Pancreas (tissue), 10 donors: ENCODE results near the gene BCL11A. TPM values are rescaled to one million over a fixed set of nuclear protein-coding genes. Genes with fewer than 3 reads are reported as not detected.
A peak's percentile ranks its signal among the peaks of the same experiment; 100 is the strongest.

Experiments used
- ATAC-seq, 4 donors: fragments of 200-7000 bp; cut with Tn5 transposase; one replicate each; pipeline versions ENCODE4 v1.8.0 to v1.9.1; 2020; ENCODE audit warnings: mild to moderate bottlenecking in 4 of 4, moderate library complexity in 4 of 4
- DNase-seq, 6 donors: peaks; one replicate each; pipeline ENCODE4 v3.0.0-alpha.2; 2020
- FAIRE-seq: peaks from 2 replicates; lab custom pipeline; 2012; peaks lifted over from hg19 to GRCh38; lab: Jason Lieb, UNC
- H3K27ac ChIP-seq, 4 donors: fragments of 200-600 bp; sonication (generic); 1 replicate in 3 of 4; 2 replicates in 1 of 4; pipeline versions ENCODE4 v1.5.0 to v1.8.0; 2020
- H3K27me3 ChIP-seq, 4 donors: fragments of 200-600 bp; one replicate each; pipeline ENCODE4 v1.8.0; 2021
- H3K36me3 ChIP-seq, 3 donors: fragments of 200-600 bp; sonication (generic) in 1 of 3; one replicate each; pipeline versions ENCODE4 v1.5.0 to v1.8.0; 2020 to 2021
- H3K4me1 ChIP-seq, 3 donors: fragments of 200-600 bp; one replicate each; pipeline ENCODE4 v1.8.0; 2021
- H3K4me3 ChIP-seq, 4 donors: fragments of 200-600 bp; sonication (generic) in 2 of 4; one replicate each; pipeline versions ENCODE4 v1.5.0 to v1.8.0; 2020 to 2021
- H3K9me3 ChIP-seq, 4 donors: fragments of 200-600 bp; one replicate each; pipeline ENCODE4 v1.8.0; 2021
- WGBS, 2 donors: extraction: QIAGEN DNeasy Blood & Tissue Kit; methylation state at CpG; one replicate each; pipeline ENCODE4 v1.1.7; 2013; 5-methylcytosine and 5-hydroxymethylcytosine counted together
- intact Hi-C, 3 donors: fragments of 100-400 bp; cut with DNase I; formaldehyde crosslinking; loops; one replicate each; pipeline versions ENCODE4 v1.11.1 to v1.14.2; 2022
- polyA plus RNA-seq, 2 donors: library from polyadenylated mRNA; stranded (reverse); fragments of 200-250 nt; gene quantifications; one replicate each; pipeline ENCODE4 v1.2.3, GENCODE V29; 2013
- total RNA-seq, 6 donors: library from RNA; stranded (reverse); fragmentation: NEBNext Ultra II Directional in 4 of 6; extraction: Animal tissue kit (Norgen Biotek cat#: 25700) in 4 of 6; gene quantifications; one replicate each; pipeline versions ENCODE4 v1.2.1 to v1.2.4, GENCODE V29; 2021 to 2023
- TF ChIP-seq, protein P1 (sequence below), 4 donors: fragments of 200-600 bp; sonication (generic) in 3 of 4; IDR thresholded peaks; one replicate each; pipeline versions ENCODE4 v1.5.0 to v1.8.0; 2021; ENCODE audit warnings: antibody characterized with exemption in 4 of 4
- donor health status: healthy with polysubstance abuse.
- donor health status: DM: no; HTN: no; CAD: no; lungs with moderate emphysema.
- donor health status: DM: no; HTN: no; CAD: no.
- donor health status: control.
- donor health status: control.
- donor health status: Bipolar disorder and iron deficiency.
- donor health status: DM: yes; HTN: yes; CAD: no.
- donor health status: DM: no; HTN: no; CAD: no.
- donor health status: DM: no; HTN: no; CAD: no.
- donor health status: DM: yes; HTN: yes; CAD: no.

BCL11A gene
- total and polyA plus RNA-seq, 8 donors = 4.4 to 16.1 (median 11.7) TPM

GRCh38 chr2:60479226-60480088 lies 74.0 kb downstream of the BCL11A start:
- no peak for DNase-seq
- Histone ChIP-seq H3K4me1 (peaks cover 11 to 49% (median 42%) of the 10 kb centered on the region in 3 donors), H3K27me3 (no peaks in the 10 kb centered on the region), H3K36me3 (no peaks in the 10 kb centered on the region), H3K4me3 (no peak overlapping the region), H3K9me3 (no peaks in the 10 kb centered on the region), H3K27ac (peak overlapping the region; percentile 9 to 76 (median 42))
- WGBS, 2 donors = 77 to 82% methylated on average over 22 of the region's 22 CpGs
- no peak for FAIRE-seq
- peak in 1 of 4 donors; percentile 35 for ATAC-seq
- TF ChIP-seq, protein P1, sequence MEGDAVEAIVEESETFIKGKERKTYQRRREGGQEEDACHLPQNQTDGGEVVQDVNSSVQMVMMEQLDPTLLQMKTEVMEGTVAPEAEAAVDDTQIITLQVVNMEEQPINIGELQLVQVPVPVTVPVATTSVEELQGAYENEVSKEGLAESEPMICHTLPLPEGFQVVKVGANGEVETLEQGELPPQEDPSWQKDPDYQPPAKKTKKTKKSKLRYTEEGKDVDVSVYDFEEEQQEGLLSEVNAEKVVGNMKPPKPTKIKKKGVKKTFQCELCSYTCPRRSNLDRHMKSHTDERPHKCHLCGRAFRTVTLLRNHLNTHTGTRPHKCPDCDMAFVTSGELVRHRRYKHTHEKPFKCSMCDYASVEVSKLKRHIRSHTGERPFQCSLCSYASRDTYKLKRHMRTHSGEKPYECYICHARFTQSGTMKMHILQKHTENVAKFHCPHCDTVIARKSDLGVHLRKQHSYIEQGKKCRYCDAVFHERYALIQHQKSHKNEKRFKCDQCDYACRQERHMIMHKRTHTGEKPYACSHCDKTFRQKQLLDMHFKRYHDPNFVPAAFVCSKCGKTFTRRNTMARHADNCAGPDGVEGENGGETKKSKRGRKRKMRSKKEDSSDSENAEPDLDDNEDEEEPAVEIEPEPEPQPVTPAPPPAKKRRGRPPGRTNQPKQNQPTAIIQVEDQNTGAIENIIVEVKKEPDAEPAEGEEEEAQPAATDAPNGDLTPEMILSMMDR (IDR thresholded peaks at IDR 0.05) = no peak
- intact Hi-C loops = no loop called here

- WGBS, 2 donors = 68 to 73% methylated on average over 7 of the region's 7 CpGs
- FAIRE-seq = no peak
- no peaks in the 10 kb centered on the region for H3K9me3 ChIP-seq
- no peak for DNase-seq
- H3K27me3 ChIP-seq = no peaks in the 10 kb centered on the region
- H3K27ac ChIP-seq = no peak overlapping the region
- ATAC-seq = no peak
- intact Hi-C loops = no loop called here
- H3K4me1 ChIP-seq = peaks cover 18 to 49% (median 46%) of the 10 kb centered on the region in 3 donors
- TF ChIP-seq, protein P1 (IDR thresholded peaks at IDR 0.05) = no peak
- no peaks in the 10 kb centered on the region for H3K36me3 ChIP-seq
- no peak overlapping the region for H3K4me3 ChIP-seq
These were observed 74.8 kb downstream of the BCL11A start for GRCh38 chr2:60478660-60479059.

GRCh38 chr2:60476206-60476954 lies 77.1 kb downstream of the BCL11A start:
- intact Hi-C loops = no loop called here
- peaks cover 21 to 39% (median 34%) of the 10 kb centered on the region in 3 donors for H3K4me1 ChIP-seq
- FAIRE-seq (no peak), ATAC-seq (peak in 1 of 4 donors; percentile 16), DNase-seq (peak in 2 of 6 donors; percentile 57 to 67)
- WGBS, 2 donors = 34 to 41% methylated on average over 2 of the region's 2 CpGs
- H3K27ac ChIP-seq = peak overlapping the region in 1 of 4 donors; percentile 13
- H3K9me3 ChIP-seq = no peaks in the 10 kb centered on the region
- no peak overlapping the region for H3K4me3 ChIP-seq
- H3K36me3 ChIP-seq = no peaks in the 10 kb centered on the region
- H3K27me3 ChIP-seq = no peaks in the 10 kb centered on the region
- TF ChIP-seq, protein P1 (IDR thresholded peaks at IDR 0.05) = no peak

- TF ChIP-seq, protein P1 (IDR thresholded peaks at IDR 0.05) = no peak
- Histone ChIP-seq H3K4me1 (peaks cover 14 to 28% (median 23%) of the 10 kb centered on the region in 3 donors), H3K4me3 (no peak overlapping the region), H3K27me3 (no peaks in the 10 kb centered on the region), H3K27ac (no peak overlapping the region), H3K36me3 (no peaks in the 10 kb centered on the region), H3K9me3 (no peaks in the 10 kb centered on the region)
- intact Hi-C loops = no loop called here
- FAIRE-seq = no peak
- 87 to 91% methylated on average over 6 of the region's 6 CpGs for WGBS, 2 donors
- DNase-seq = no peak
- ATAC-seq = no peak
These were observed 78.2 kb downstream of the BCL11A start for GRCh38 chr2:60475123-60475830.
